Superior temporal gyrus (tissue), 1 donor: ENCODE measurements around the gene HOOK2.
A peak's percentile ranks its signal among the peaks of the same experiment; 100 is the strongest.
"Not testable (repeated sequence)": the region's sequence is repeated elsewhere in the genome, so short reads cannot be mapped to it uniquely, and the experiment has no call there.

ENCODE experiments used
- DNase-seq: peaks from one replicate; pipeline ENCODE4 v3.0.0-alpha.2; 2016; ENCODE audit errors: extremely low spot score

The HOOK2 gene

GRCh38 chr19:12752056-12752781 lies 23.1 kb downstream of the HOOK2 start:
- no peak for DNase-seq

- DNase-seq: no peak
These were observed 23.7 kb downstream of the HOOK2 start, which contains the start of gene BEST2 for GRCh38 chr19:12751635-12752034. TSS of gene BEST2 (plus strand) at chr19:12751791. CDS start at chr19:12752593, 802 bp downstream.

- DNase-seq: no peak
These were observed 24.5 kb downstream of the HOOK2 start for GRCh38 chr19:12750851-12751250.

GRCh38 chr19:12749938-12750521 lies 25.3 kb downstream of the HOOK2 start:
- no peak for DNase-seq

GRCh38 chr19:12748489-12748888 lies 26.9 kb downstream of the HOOK2 start:
- DNase-seq: no peak

GRCh38 chr19:12745166-12745897 lies 30.0 kb downstream of the HOOK2 start:
- DNase-seq: no peak

- no peak for DNase-seq
These were observed 37.5 kb downstream of the HOOK2 start for GRCh38 chr19:12737835-12738351.

GRCh38 chr19:12736995-12737834 lies 38.1 kb downstream of the HOOK2 start, which contains the start of gene GET3:
TSS of gene GET3 (plus strand) at chr19:12737497. CDS start at chr19:12737506, 9 bp downstream.
- peak; percentile 98 for DNase-seq

- DNase-seq: peak; percentile 12
These were observed 41.8 kb downstream of the HOOK2 start for GRCh38 chr19:12733369-12734214.

GRCh38 chr19:12731337-12731736 lies 44.0 kb downstream of the HOOK2 start:
- DNase-seq: no peak

GRCh38 chr19:12730064-12730463 lies 45.3 kb downstream of the HOOK2 start:
- no peak for DNase-seq

GRCh38 chr19:12727745-12728433 lies 47.5 kb downstream of the HOOK2 start:
- no peak for DNase-seq

- DNase-seq: no peak
These were observed 48.4 kb downstream of the HOOK2 start for GRCh38 chr19:12726988-12727316.

GRCh38 chr19:12725612-12726011 lies 49.7 kb downstream of the HOOK2 start:
- not testable (repeated sequence) for DNase-seq

GRCh38 chr19:12723641-12724426 lies 51.5 kb downstream of the HOOK2 start, which contains the start of gene TNPO2:
TSS of gene TNPO2 (minus strand) at chr19:12723932. CDS start at chr19:12720977, 2,955 bp downstream.
- peak; percentile 64 for DNase-seq

- no peak for DNase-seq
These were observed 52.0 kb downstream of the HOOK2 start for GRCh38 chr19:12723381-12723640.

- DNase-seq: peak; percentile 99
These were observed 52.6 kb downstream of the HOOK2 start for GRCh38 chr19:12722566-12723380.
